ENCODE data around the gene ZNF607. TPM values are rescaled to one million over a fixed set of nuclear protein-coding genes. Genes with fewer than 3 reads are reported as not detected.
A peak's percentile ranks its signal among the peaks of the same experiment; 100 is the strongest.
"Not testable (repeated sequence)": the region's sequence is repeated elsewhere in the genome, so short reads cannot be mapped to it uniquely, and the experiment has no call there.

Gene ZNF607
- total RNA-seq (ENCODE audit: low replicate concordance): 3.2 and 4.9 TPM in 2 replicates

DNA sequence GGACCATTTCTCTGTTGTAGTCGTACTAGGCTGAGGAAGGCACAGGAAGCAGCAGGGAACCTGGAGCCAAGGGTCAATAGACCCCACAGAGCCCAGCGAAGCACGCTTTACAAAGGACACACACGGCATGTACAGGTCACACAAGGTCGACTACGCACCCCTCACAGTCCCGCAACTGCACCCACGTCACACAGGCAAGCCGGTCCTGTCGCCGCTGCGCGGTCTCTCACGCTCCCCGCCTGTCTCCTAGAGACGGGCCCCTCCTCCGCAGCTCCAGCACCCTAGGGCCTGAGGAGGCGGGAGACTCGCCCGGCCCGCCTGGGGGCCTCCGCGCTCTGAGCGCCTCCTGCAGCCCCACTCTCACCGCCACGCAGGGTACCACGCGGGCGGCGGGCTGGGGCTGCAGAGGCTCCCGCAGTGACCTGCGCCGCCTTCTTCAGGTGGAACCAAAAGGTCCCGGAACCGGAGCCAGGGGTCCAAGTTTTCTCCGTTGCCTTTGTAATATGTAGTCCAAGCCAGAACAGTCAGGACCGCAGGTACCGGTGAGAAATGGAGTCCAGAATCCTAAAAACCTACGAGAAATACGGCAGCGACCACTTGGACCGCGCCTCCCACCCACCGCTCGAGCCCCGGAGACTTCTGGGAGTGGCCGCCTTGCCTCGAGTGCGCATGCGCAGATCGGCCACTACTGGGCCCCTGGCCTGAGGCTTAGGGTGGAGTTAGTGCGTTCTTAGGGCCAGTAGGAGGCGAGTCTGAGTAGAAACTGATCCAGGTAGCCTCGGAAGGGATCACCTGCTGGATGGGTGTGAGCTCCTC lies at the start of gene ZNF607:
Gene ZNF607, minus strand, starts transcription at position 651 of the 816 bp plus-strand sequence. CDS start 8,143 bp downstream, outside the sequence.
- peak within 1 kb of the TSS; percentile 90 for H3K4me3 ChIP-seq (ENCODE audit: low read depth, low read length)
- peak; percentile 88 for DNase-seq (ENCODE audit: low read depth)
- TF ChIP-seq, protein P1, sequence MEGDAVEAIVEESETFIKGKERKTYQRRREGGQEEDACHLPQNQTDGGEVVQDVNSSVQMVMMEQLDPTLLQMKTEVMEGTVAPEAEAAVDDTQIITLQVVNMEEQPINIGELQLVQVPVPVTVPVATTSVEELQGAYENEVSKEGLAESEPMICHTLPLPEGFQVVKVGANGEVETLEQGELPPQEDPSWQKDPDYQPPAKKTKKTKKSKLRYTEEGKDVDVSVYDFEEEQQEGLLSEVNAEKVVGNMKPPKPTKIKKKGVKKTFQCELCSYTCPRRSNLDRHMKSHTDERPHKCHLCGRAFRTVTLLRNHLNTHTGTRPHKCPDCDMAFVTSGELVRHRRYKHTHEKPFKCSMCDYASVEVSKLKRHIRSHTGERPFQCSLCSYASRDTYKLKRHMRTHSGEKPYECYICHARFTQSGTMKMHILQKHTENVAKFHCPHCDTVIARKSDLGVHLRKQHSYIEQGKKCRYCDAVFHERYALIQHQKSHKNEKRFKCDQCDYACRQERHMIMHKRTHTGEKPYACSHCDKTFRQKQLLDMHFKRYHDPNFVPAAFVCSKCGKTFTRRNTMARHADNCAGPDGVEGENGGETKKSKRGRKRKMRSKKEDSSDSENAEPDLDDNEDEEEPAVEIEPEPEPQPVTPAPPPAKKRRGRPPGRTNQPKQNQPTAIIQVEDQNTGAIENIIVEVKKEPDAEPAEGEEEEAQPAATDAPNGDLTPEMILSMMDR (IDR thresholded peaks at IDR 0.05; ENCODE audit: insufficient read depth, low read length): peak; percentile 66

DNA sequence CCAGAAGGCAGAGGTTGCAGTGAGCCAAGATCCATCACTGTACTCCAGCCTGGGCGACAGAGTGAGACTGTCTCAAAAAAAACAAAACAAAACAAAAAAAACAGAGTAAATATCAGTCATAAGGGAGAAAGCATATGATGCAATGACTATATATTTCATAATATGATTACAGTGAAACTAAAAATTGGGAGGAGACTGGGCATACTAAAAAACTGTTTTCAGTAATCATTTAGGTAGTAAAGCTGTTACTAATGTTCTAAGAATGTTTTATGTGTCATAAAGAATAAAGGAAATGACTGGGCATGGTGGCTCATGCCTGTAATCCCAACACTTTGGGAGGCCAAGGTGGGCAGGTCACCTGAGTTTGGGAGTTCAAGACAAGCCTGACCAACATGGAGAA lies 43.9 kb upstream of the ZNF607 start:
- TF ChIP-seq, protein P1 (IDR thresholded peaks at IDR 0.05; ENCODE audit: insufficient read depth, low read length): no peak
- no peak overlapping the region for H3K4me3 ChIP-seq (ENCODE audit: low read depth, low read length)
- no peak for DNase-seq (ENCODE audit: low read depth)

DNA sequence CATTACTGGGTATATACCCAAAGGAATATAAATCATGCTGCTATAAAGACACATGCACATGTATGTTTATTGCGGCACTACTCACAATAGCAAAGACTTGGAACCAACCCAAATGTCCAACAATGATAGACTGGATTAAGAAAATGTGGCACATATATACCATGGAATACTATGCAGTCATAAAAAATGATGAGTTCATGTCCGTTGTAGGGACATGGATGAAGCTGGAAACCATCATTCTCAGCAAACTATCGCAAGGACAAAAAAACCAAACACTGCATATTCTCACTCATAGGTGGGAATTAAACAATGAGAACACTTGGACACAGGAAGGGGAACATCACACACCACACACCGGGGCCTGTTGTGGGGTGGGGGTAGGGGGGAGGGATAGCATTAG lies 38.1 kb upstream of the ZNF607 start:
- H3K4me3 ChIP-seq (ENCODE audit: low read depth, low read length); DNase-seq (ENCODE audit: low read depth): not testable (repeated sequence)

DNA sequence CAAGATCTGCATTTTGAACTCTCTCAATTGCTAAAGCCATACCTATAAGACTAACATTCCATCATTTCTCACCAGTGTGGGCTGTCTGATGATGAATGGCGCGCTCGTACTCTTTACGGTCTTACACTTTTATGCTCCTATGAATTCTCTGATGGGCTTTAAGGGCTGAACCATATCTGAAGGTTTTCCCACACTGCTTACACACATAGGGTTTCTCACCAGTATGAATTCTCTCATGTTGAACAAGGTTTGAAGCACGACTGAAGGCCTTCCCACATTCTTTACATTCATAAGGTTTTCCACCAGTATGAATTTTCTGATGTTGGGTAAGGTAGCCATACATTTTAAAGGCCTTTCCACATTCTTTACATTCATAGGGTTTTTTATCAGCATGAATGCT lies 18.8 kb upstream of the ZNF607 start:
- TF ChIP-seq, protein P1 (IDR thresholded peaks at IDR 0.05; ENCODE audit: insufficient read depth, low read length): no peak
- H3K4me3 ChIP-seq (ENCODE audit: low read depth, low read length): no peak overlapping the region
- no peak for DNase-seq (ENCODE audit: low read depth)

DNA sequence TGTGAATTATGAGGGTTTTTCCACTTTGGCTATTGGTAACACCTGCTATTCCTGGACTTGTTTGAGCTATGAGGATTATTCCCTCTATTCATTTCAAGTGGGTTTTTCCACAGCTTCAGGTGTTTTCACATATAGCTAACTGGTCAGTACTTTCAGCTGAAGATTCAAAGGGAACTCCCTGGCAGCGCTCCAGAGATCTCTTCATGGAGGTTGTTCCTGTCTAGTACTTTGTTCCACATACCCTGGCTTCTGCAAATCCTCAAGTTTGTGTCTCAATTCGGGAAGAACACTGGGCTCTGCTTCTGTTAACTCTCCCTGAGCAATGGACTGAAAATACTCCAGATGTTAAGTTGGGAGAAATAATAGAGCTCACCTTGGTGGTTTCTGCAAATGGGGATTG lies 5.6 kb upstream of the ZNF607 start:
- TF ChIP-seq, protein P1 (IDR thresholded peaks at IDR 0.05; ENCODE audit: insufficient read depth, low read length): no peak
- H3K4me3 ChIP-seq (ENCODE audit: low read depth, low read length): no peak overlapping the region
- no peak for DNase-seq (ENCODE audit: low read depth)

DNA sequence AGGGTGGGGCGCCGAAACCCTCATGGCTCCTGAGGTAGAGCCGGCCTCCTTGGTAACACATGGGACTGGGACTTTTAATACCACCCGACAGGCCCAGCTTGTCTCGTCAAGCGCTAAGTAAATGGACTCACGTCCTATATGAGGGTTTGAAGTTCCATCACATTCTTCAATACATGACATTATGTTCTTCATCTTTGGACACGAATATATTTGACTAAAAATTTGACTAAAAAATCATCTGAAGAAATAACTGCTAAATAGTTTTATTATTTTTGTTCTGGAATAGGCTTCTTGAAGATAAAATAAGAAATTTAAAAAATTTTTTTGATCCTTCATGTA lies 335 bp upstream of the ZNF607 start:
- H3K4me3 ChIP-seq (ENCODE audit: low read depth, low read length): peak overlapping the region; percentile 90
- DNase-seq (ENCODE audit: low read depth): no peak
- TF ChIP-seq, protein P1 (IDR thresholded peaks at IDR 0.05; ENCODE audit: insufficient read depth, low read length): no peak

DNA sequence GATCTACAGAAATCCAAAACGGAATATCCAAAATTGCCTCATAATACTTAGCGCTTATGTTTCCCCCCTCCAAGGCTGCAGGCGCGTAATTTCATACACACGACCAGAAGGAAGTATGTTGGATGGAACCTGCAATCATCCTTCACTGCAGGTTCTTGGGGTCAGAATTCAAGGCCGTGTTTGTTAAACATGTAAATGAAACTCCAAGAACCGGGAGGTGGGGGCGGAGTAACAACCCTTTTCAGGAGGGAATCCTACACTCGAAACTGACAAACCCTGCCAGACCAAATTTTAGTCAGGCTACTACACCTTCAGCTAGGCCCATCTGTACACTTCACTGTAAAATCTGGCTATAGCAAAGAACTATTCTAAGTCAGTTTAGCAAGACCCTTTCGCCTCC lies 1.3 kb downstream of the ZNF607 start:
- TF ChIP-seq, protein P1 (IDR thresholded peaks at IDR 0.05; ENCODE audit: insufficient read depth, low read length): no peak
- no peak for DNase-seq (ENCODE audit: low read depth)
- H3K4me3 ChIP-seq (ENCODE audit: low read depth, low read length): peak overlapping the region; percentile 90

Measured in fibroblast of the aortic adventitia (primary cell).